ENCODE data around the gene AQP11.

Gene AQP11

DNA sequence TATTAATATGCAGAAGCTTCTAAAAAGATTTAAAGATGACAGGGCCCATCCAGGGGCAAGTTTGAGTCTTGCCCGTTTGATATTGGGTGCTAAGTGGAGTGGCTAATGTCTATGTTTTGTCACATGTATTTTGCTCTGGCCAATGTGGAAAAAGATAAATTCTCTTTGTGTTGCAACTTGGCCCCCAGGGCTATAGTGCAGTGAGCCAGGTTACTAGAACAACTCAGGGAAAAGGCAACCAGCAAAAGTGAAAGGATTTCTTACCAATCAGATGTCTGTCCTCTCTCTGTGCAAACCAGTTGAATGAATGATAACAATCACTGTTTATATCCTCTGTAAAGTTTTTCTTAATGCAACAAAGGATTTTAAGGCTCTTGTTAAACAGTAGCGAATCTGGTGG is 52.5 kb downstream of the AQP11 start:
- Histone ChIP-seq H3K4me1 (ENCODE audit: insufficient read depth, low read length) (peaks cover 4% of the 10 kb centered on the region; the same call in 1 of the 2 replicates), H3K9me3 (ENCODE audit: insufficient read depth, low read depth, low read length) (peaks cover 5% of the 10 kb centered on the region; the same call in 1 of the 2 replicates), H3K27me3 (ENCODE audit: insufficient read depth, low read length) (no peaks in the 10 kb centered on the region), H3K27ac (ENCODE audit: low read length) (no peak overlapping the region), H3K36me3 (ENCODE audit: insufficient read depth, low read depth, low read length) (no peaks in the 10 kb centered on the region), H3K4me3 (ENCODE audit: low read length) (no peak overlapping the region), H3K9ac (ENCODE audit: low read depth, low read length) (no peak overlapping the region)

DNA sequence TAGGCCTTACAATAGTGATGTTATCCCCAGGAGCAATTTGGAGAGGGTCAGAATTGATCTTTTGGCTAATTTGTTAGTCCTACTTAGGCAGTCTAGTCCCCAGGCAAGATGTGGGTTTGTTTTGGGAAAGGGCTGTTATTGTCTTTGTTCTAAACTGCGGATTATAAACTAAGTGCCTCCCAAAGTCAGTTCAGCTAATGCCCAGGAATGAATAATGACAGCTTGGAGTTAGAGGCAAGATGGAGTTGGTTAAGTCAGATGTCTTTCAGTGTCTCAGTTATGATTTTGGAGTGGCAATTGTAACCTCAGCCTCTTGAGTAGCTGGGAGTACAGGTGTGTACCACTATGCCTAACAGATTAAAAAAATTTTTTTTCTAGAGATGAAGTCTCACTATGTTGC is 55.1 kb downstream of the AQP11 start:
- H3K9me3 ChIP-seq (ENCODE audit: insufficient read depth, low read depth, low read length), result peaks cover 5% of the 10 kb centered on the region; the same call in 1 of the 2 replicates
- H3K27ac ChIP-seq (ENCODE audit: low read length), result no peak overlapping the region
- no peaks in the 10 kb centered on the region; the same call in 1 of the 2 replicates for H3K4me1 ChIP-seq (ENCODE audit: insufficient read depth, low read length)
- no peak overlapping the region for H3K4me3 ChIP-seq (ENCODE audit: low read length)
- no peaks in the 10 kb centered on the region for H3K36me3 ChIP-seq (ENCODE audit: insufficient read depth, low read depth, low read length)
- no peaks in the 10 kb centered on the region for H3K27me3 ChIP-seq (ENCODE audit: insufficient read depth, low read length)
- no peak overlapping the region for H3K9ac ChIP-seq (ENCODE audit: low read depth, low read length)

DNA sequence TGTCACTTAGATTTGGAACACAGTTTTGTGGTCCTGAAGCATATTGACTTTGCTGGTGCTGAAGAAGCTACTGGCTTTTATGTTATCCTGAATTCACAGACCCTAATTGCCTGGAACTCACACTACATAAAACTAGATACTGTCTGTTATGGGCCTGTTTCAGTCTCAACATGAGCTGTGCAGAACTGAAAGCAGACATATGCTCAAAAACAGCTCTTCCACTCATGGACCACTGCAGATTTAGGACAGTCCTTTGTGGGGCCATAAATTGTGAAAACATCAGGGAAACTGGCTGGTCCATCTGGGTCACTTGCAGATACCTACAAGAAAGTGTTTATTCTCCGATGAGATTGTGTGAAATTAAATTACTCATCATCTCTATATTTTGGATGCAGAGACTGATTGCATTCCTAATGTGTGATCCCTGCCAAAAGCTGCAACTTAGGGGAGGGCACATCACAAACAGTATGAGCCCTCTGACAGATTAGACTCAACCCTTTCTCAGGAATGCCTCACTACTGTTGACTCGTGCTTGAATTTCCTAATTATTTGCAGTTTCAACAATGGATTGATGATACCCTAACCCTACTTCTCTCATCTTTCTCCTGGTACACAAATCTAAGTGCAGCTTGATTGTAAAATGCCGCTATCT is 58.0 kb downstream of the AQP11 start:
- no peak overlapping the region for H3K4me3 ChIP-seq (ENCODE audit: low read length)
- H3K27me3 ChIP-seq (ENCODE audit: insufficient read depth, low read length), result no peaks in the 10 kb centered on the region
- H3K27ac ChIP-seq (ENCODE audit: low read length), result no peak overlapping the region
- no peak overlapping the region for H3K9ac ChIP-seq (ENCODE audit: low read depth, low read length)
- H3K36me3 ChIP-seq (ENCODE audit: insufficient read depth, low read depth, low read length), result no peaks in the 10 kb centered on the region
- H3K9me3 ChIP-seq (ENCODE audit: insufficient read depth, low read depth, low read length), result no peaks in the 10 kb centered on the region
- no peaks in the 10 kb centered on the region; the same call in 1 of the 2 replicates for H3K4me1 ChIP-seq (ENCODE audit: insufficient read depth, low read length)

GRCh38 chr11:77650123-77650522 is 60.4 kb downstream of the AQP11 start:
- Histone ChIP-seq H3K9ac (ENCODE audit: low read depth, low read length) (no peak overlapping the region), H3K27me3 (ENCODE audit: insufficient read depth, low read length) (no peaks in the 10 kb centered on the region), H3K36me3 (ENCODE audit: insufficient read depth, low read depth, low read length) (no peaks in the 10 kb centered on the region), H3K4me1 (ENCODE audit: insufficient read depth, low read length) (no peaks in the 10 kb centered on the region; the same call in 1 of the 2 replicates), H3K4me3 (ENCODE audit: low read length) (no peak overlapping the region), H3K9me3 (ENCODE audit: insufficient read depth, low read depth, low read length) (no peaks in the 10 kb centered on the region), H3K27ac (ENCODE audit: low read length) (no peak overlapping the region)

- no peak overlapping the region; the same call in 1 of the 2 replicates for H3K9ac ChIP-seq (ENCODE audit: low read depth, low read length)
- H3K4me3 ChIP-seq (ENCODE audit: low read length), result no peak overlapping the region
- H3K27me3 ChIP-seq (ENCODE audit: insufficient read depth, low read length), result no peaks in the 10 kb centered on the region
- no peak overlapping the region for H3K27ac ChIP-seq (ENCODE audit: low read length)
- H3K4me1 ChIP-seq (ENCODE audit: insufficient read depth, low read length), result no peaks in the 10 kb centered on the region
- no peaks in the 10 kb centered on the region for H3K36me3 ChIP-seq (ENCODE audit: insufficient read depth, low read depth, low read length)
- H3K9me3 ChIP-seq (ENCODE audit: insufficient read depth, low read depth, low read length), result no peaks in the 10 kb centered on the region
These were observed 65.1 kb downstream of the AQP11 start for GRCh38 chr11:77654770-77655434.

- Histone ChIP-seq H3K27me3 (ENCODE audit: insufficient read depth, low read length) (no peaks in the 10 kb centered on the region), H3K4me1 (ENCODE audit: insufficient read depth, low read length) (no peaks in the 10 kb centered on the region), H3K36me3 (ENCODE audit: insufficient read depth, low read depth, low read length) (no peaks in the 10 kb centered on the region), H3K9me3 (ENCODE audit: insufficient read depth, low read depth, low read length) (no peaks in the 10 kb centered on the region), H3K4me3 (ENCODE audit: low read length) (no peak overlapping the region), H3K9ac (ENCODE audit: low read depth, low read length) (no peak overlapping the region), H3K27ac (ENCODE audit: low read length) (no peak overlapping the region)
These were observed 66.6 kb downstream of the AQP11 start for GRCh38 chr11:77656362-77656761.

GRCh38 chr11:77658213-77659013 is 68.7 kb downstream of the AQP11 start:
- Histone ChIP-seq H3K4me1 (ENCODE audit: insufficient read depth, low read length) (no peaks in the 10 kb centered on the region), H3K9ac (ENCODE audit: low read depth, low read length) (no peak overlapping the region), H3K36me3 (ENCODE audit: insufficient read depth, low read depth, low read length) (no peaks in the 10 kb centered on the region), H3K27ac (ENCODE audit: low read length) (no peak overlapping the region), H3K27me3 (ENCODE audit: insufficient read depth, low read length) (no peaks in the 10 kb centered on the region), H3K9me3 (ENCODE audit: insufficient read depth, low read depth, low read length) (no peaks in the 10 kb centered on the region), H3K4me3 (ENCODE audit: low read length) (no peak overlapping the region)
